GM21528 (cell line): Measurements from ENCODE around the gene TXNRD2.

Source experiments
- ATAC-seq: cut with Tn5 transposase; IDR thresholded peaks from one replicate; pipeline ENCODE4 v1.9.1; 2021; ENCODE audit warnings: mild to moderate bottlenecking, moderate library complexity; ENCODE audit not compliant: unreplicated experiment, low FRiP score

TXNRD2 gene

DNA sequence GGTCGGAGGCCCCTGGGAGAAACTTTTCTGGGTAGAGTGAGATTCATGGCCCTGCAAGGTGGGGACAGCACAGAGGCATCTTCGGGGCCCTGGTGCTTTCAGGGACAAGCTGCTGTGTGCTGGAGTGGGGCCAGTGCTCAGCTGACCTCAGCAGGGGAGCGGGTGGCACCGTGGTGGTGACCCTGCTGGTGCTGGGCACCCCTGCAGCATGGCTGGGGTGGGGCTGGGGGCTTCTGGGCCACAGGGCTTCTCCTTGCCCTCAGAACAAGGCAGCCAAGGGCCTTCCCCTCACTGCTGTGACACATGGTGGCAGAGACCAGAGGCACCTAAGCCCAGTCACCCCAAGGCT, 62.0 kb downstream of the TXNRD2 start:
- ATAC-seq: no peak

DNA sequence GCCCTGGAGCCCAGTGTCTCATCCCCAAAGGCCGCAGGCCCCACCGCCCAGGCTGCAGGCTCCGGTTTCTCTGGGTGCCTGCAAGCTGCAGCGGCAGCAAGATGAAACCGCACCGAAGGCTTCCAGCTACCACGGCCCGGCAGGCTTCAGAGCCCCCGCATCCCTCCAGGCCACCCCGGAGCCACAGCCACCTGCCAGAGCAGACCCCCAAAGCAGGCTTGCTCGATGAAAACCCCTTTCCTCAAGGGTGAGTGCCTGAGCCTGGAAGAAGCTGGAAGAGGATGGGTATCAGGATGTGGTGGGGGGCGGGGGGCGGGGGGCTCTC, 62.4 kb downstream of the TXNRD2 start:
- no peak for ATAC-seq

GRCh38 chr22:19878461-19879245, 63.0 kb downstream of the TXNRD2 start:
- ATAC-seq: no peak

GRCh38 chr22:19877626-19878339, 63.8 kb downstream of the TXNRD2 start:
- no peak for ATAC-seq

DNA sequence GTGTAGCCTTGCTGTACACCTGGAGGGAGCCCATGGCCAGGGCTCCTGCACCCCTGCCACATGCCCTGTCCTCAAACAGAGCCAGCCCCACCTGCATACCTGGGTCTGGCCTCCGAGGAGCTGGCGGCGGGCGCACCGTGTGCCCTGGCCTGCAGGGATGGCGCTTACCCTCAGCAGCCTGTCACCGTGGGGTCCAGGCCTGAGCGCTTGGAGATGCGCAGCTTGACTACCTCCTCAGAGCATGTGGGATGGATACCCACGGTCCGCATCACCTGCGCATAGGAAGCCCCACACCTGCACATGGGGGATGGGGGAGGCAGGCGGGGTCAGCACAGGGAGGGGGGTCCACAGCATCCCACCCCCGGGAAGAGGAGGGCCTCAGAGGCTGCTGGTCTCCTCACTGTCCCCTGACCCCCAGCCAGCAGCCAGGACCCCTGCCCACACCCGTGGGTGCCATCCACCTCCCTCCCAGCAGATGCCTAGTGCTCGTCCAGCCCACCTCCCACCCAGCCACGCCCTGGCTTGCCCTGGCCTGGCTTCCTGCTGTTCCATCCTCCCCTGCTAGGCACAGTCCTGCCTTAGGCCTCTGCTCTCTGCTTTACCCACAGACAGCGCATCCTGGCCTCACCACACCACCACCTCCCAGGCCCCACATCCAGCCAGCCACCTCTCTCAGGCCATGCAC, 64.5 kb downstream of the TXNRD2 start:
- ATAC-seq: no peak

- ATAC-seq: no peak
These were observed 65.2 kb downstream of the TXNRD2 start for GRCh38 chr22:19876314-19876940.

- ATAC-seq: no peak
These were observed 65.9 kb downstream of the TXNRD2 start for GRCh38 chr22:19875531-19876313.

DNA sequence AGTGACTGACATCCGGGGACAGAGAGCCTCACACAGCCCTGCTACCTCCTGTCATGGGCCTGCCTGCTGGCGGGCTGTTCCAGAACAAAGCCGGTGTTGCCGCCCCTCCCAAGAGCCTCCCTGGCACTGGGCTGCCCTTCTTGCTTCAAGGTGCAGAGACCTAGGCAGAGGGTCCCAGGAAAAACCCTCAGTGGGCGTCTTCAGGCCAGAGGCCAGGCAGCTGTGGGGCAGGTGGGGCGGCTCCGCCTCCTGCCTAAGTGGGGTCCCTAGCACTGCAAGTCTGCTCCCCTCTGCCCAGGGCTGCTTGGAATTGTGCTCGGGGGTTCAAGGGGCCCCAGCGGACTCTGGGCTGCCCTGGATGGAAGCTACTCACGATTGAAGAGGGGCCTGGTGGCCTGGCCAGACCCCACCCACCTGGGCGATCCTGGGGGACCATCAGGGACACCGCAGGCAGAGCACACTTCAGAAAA, 66.5 kb downstream of the TXNRD2 start:
- no peak for ATAC-seq

GRCh38 chr22:19874307-19875060, 67.1 kb downstream of the TXNRD2 start:
- ATAC-seq: no peak

DNA sequence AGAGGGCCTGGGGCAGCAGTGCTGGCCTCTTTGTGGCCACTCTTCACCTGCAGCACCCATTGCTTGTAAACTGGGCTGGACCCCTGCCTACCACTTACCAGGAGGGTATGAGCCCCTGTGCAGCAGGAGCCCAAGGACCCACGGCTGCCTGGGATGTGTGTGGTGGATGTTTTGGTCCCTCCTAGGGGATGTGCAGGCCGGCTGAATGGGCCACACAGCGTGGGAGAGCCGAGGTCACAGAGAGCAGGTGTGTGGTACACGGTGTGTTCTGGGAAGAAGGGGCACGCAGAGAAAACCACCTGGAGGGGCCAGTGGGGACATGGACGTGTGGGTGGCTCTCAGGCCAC, 67.7 kb downstream of the TXNRD2 start:
- no peak for ATAC-seq

GRCh38 chr22:19873138-19873959, 68.3 kb downstream of the TXNRD2 start:
- ATAC-seq: no peak

- ATAC-seq: no peak
These were observed 68.9 kb downstream of the TXNRD2 start for GRCh38 chr22:19872779-19873137.

DNA sequence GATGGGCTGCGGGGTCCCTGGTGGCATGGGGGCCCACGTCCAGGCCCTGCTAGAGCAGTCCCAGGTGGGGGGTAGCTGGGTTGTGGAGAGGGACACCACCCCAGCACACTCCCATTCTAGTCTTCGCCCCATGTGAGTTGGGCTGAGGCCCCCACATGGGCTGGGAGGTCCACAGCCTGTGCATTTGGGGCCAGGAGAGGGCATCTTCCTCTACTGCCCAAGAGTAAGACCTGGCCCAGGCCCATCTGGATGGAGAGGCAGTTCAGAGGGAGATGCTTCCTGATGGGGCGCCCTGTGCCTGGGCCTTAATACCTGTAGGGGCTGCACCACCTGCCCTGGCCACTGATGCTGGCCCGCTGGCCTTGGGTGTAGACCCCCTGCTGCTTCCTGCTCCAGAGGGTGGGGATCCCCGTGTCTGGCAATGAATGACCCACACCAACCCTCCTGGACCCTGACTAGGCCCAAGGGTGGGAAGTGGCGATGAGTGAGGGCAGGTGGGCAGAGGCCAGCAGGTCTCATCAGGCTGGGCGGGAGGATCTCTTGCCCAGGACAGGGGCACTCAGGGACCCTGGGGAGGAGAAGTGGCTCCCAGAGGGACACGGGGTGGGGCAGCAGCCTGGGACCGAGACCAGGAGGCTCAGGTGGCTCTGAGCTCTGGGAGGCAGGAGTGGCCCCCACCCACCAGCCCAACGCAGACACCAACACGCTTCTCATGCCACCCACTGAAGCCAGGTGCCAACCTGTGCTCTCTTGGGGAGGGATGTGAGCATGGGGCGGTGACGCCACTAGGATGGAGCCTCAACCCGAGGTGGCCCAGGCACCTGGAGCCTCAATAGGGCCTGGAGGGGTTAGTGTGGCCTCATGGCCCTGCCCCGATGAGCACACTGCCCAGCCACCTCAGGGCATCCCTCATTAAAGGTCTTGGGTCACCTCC, 69.5 kb downstream of the TXNRD2 start:
- no peak for ATAC-seq

GRCh38 chr22:19871023-19871844, 70.4 kb downstream of the TXNRD2 start:
- ATAC-seq: no peak

DNA sequence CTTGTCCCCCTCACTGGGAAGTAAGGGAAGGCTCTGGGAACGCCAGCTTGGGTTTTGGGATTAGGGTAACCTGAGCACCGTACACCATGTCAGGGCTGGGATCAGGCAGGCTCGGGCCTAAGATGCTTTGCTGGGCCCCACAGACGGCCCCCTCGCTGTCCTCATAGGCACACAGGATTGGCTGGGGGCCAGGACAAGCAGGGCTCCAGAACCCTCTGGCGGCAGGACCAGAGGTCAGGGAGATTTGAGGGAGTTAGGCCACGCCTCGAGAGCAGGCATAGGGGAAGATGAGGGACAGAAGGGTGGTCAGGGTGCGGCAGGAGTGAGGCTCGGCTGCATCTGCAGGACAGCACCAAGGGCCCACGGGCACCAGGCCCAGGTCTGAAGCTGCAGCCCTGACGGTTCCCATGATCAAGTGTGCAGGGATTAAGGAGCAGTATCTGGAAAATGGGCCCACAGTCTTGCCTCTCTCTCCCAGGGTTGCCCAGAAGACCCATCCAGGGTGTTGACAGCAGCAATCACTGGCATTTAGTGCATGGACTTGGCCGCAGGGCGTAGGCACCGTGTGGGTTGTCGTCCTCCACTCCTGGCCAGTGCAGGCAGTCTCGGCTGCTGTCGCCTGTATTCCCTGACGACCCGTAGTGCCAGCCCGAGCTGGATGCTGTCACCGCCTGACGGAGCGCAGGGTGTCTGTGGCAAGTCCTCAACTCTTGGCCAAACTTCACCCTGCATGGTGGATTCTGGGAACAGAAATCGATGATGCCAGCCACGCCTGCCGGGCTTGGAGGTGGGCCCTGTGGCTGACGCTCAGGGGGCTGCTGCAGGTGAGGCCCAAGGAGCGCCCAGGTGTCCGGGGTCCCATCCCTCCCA, 71.2 kb downstream of the TXNRD2 start:
- ATAC-seq: no peak

DNA sequence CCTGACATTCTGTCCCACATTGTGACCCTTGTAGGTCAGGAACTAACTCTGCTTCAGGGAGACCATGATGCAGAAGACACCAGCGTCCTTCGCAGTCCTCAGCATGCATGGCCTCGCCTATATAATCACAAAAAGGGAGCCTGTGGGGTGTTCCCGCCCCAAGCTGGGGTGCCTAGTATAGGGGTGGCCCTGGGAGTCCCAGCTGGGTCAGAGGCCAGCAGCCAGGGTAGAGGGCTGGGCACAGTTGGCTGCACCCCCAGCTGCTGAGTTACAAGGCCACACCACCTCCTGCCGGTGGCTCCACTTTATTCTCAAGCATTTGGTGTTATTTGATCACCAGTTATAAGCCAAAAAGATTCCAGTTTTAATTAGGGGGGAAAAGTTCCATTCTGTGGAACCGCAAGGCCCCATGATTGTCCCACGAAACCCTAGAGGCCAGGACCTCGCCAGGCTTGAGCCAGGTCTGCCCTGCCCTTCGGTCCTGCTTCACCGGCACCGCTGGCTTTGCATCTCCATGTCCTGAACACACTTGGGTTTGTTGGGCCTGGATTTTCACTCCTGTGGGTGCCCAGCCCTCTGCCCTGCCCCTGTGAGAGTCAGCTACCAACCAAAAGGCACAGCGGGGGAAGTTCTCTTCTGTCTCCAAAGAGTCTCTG, 72.0 kb downstream of the TXNRD2 start:
- no peak for ATAC-seq
